GM04504 (cell line): ENCODE measurements around the gene ADAT1.
A peak's percentile ranks its signal among the peaks of the same experiment; 100 is the strongest.
"Not testable (repeated sequence)": the region's sequence is repeated elsewhere in the genome, so short reads cannot be mapped to it uniquely, and the experiment has no call there.

Experiments
- DNase-seq: peaks from one replicate; pipeline ENCODE4 v3.0.0-alpha.2; 2012; ENCODE audit warnings: low read depth

The ADAT1 gene

DNA sequence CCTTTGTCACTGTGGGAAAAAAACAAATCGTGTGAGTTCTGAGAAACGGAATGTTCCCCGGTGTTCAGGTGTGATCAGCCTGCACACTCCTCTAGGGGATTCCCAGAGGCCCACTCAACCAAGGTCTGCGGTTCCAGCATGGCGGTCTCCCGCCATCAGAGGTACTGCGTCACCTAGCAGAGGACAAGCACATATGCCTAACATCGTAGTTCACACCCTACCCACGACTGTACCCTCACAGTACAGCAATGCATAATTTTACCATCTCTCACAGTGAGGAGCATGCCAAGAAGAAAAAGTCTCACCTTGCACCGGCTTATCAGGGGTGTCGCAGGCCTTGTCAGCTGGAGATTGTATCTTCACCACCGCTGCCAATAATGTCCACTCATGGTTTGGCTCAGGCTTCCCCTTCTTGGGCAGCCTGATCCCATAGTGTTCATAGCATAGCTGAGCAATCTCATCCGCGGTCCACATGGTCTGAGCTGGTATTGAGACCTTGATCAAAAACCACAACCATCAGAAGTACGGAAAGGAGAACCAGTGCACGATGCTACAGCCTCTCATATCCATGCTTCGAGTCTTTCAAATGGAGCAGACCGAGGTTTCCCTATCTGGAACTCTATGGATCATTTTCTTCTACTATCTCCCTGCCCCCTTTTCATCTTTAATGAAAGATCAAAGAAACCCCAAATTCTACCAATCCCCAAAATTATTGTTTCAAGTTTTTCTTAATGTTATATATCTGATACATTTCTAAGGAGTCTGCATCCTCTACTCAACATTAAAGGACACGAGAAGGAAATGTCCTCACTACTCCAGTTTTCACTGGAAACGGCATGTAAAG is 2.5 kb downstream of the ADAT1 start:
- DNase-seq, result no peak

DNA sequence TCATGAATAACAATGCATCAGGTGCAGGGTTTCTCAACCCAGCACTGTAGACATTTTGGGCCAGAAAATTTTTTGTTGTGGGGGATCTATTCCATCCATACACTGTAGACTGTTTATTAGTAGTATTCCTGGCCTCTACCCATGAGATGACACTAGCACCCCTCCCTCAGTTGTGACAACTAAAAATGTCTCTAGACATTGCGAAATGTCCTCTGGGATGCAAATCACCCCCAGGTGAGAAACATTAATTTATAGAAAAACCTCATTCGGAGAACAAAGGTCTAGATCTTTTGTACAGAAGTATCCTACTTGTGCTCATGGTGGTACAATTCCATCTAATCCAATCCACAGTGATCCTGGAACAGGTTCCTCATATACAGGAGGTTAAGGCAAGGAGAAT is 4.3 kb downstream of the ADAT1 start:
- DNase-seq, result no peak

DNA sequence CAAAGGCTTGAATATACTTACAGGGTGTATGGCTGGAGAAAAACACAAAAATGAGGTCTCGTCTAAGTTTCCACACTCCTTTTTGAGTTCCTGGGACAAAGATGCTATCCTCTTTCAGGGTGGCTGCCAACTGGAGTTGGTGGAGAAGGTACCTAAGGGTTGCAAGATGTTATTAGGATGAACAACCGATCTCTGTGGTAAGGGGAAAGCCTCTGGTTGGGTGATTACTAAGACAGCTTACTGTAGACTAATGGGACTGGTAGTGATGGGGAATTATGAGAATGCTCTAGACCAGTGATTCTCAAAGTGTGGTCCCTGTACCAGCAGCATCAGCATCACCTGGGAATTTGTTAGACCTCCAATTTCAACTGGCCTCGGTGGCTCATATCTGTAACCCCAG is 6.0 kb downstream of the ADAT1 start:
- DNase-seq, result no peak

DNA sequence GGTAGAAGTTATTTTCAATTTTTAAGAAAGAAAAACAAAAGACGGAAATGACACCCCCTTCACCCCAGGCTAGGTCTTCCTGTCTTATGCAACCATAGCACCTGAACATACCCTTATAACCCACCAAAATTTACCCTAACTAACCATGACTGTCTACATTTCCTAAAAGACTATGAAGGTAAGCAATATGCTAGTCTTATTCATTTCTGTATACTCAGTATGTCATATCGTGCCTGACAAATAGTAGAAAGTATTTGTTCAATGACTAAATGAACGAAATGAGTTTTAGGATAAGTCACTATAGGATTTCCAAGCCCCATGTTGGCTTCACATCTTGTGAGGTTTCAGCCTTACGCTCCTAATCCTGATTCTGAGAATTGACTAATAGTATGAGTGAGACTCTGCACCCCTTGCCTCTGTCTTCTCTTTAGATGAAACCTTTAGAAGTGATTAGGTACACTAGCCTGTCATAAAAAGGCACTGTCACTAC is 6.5 kb downstream of the ADAT1 start:
- DNase-seq, result no peak

DNA sequence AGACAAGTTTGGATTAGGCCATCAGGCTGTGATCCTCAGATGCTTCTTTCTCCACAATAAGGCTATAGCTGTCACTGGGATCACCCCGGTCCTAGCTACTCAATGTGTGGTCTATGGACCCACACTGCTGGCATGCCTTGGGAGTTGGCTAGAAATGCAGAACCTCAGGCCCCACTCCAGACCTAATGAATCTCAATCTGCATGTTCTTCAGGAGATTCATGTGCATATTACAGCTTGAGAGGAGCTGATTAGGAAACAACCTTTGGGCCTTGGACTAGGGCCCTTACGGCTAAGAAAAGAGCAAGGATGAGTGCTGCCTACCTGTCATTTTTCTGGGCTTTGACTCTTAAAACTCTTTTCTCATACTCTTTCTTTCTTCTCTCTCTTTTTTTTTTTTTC is 7.5 kb downstream of the ADAT1 start:
- DNase-seq, result no peak

DNA sequence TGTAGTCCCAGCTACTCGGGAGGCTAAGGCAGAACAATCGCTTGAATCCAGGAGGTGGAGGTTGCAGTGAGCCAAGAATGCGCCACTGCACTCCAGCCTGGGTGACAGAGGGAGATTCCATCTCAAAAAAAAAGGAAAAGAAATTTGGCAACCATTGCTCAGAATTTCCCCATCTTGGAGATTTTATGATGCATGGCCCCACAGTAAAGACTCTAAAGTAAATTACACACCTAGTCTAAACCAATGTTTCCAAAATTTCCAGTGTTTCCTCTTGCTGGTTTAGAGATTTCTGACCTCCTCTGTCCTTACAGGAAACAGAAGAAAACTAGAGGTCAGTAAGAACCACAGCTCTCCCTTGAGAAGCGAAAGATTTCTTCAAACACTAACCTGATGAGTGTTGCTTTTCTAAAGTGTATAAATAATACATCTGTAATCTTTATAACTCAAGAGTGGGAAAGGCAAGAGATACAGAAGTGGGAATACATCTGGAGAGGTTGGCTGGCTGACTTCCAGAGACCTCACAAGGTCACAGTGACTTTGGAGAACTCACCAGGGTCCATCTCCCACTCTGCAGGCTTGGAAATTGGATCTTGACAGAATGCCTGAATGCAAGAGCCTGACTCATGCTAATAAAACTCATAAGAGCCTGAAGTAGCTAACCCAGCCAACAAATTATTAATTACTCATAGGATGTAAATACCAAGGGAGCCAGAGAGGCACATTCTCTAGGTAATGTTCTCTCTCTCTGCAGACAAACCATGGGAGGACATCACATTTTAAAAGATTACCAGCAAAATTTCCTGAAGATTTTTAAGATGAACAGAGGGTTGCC is 8.8 kb downstream of the ADAT1 start:
- DNase-seq, result no peak

DNA sequence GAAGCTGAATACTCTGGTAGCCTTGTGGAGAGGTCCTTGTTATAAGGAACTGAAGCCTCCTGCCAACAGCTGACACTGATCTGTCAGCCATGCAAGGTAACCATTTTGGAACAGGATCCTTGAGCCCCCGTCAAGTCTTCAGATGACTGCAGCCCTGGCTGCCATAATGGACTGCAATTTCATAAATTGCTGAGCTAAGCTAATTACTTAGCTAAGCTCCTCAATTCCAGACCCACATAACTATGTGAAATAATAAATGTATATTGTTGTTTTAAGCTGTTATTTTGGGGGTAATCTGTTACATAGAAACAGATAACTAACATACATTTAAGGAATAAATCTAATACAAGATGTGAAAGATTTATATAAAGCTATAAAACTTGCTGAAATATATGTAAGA is 16.6 kb downstream of the ADAT1 start:
- DNase-seq, result no peak

DNA sequence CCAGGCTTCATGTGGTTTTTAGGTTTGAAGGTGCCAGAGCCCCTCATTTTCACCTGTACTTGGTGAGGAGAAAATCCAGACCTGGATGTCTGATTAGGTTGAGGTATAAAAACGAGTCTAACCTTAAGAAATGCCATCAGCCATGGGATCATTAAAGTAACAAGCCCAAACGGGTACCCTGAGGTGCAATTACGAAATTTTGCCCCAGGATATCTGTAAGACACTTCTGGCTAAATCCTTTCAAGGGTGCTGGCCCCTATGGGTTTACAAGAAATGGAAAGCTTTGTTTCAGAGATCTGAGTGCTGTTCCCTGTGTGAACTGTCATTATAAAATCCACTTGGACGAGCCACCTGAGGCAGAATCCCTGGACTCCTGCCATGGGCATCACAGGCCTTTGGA is 19.8 kb downstream of the ADAT1 start:
- no peak for DNase-seq

DNA sequence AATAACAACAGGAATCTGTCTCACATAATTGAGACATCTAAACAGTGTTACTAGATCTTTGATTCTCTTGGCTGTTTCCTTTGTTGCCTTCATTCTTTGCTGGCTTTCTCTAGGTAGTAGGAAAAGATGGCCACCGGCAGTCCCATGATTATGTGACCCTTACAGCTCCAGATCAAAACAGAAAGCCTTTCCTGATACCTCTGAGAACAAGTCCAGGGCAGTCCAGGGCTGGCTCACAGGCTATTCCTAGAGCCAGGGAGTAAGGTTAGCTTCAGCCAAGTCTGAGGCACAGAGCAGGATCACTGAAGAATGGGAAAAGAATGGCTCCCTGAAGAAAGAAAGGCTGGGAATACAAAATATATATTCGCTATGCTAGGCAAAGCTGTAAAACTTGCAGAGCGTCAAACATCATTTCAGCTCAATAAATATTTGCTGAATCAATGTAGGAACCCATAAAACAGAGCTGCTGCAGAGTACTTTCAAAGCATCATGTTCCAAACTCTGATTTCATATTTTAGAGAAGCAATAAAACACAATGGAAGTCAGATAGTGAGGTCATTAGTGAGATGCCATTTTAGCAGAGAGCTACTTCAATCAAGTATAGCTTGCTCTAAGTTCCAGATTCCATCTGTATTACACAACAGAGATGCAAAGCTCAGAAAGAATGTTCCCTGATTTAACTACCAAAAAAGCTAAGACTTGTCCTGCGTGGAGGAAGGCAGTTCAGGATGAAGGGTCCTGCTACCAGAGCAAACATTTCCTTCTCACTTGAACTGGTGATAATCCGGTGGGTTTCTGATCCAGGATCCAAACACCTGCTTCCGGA is 23.4 kb downstream of the ADAT1 start:
- DNase-seq, result no peak

DNA sequence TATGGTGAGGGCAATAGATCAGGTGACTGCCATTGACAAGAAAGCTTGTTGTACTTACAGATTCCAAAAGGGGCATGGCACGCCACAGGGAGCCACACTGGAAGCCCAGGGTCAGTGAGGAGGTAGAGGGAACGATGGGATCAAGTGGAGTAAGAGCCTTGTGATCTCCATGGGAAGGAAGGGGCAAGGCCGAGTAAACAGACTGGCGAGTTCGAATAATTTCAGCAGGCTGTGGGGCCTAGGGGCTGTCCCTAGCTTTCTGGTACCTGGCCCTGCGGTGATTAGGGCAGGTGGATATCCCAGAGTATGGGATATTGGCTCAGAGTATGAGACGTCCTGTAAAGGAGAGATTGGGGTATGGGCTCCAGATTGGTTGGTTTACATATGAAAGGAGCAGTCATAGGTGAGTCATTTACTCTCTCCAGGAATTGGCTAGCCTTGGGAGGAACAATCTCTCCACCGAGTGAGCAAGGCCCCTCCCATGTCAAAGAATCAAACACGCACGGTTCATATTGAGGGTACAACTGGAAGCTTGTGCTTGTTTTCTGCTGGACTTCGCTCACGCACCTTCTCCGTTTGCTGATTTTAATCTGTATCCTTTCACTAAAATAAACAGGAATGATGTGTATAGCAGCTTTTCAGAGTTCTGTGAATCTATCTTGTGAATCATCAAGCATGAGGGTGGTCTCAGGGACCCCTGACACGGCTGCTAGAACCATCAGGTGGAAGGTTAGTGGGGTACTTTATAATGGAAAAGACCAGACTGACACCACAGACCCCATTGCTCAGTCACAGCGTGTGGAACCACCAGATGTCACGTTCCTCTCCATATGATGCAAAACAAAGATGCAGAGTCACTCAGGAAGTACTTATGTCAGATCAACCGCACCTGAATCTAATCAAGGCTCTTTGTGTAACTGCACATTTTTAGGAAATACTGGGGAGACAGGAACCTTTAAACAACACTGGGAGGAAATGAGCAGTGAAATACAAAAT is 29.0 kb downstream of the ADAT1 start:
- DNase-seq, result peak; percentile 30

DNA sequence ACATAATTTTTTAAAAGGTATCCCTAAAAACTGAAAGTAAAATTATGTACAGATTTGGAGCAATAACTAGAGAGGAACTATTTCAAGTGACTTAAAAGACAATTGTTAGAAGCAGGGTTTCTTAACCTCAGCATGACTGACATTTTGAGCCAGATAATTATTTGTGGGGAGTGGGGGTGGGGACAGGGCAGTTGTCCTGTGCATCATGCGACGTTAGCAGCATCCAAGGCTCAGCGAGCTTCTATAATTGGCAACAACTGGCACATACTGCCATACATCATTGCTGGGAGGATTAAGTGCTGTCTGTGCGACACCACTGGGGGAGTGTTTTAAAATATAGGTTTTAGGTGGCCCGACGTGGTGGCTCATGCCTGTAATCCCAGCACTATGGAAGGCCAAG is 29.8 kb downstream of the ADAT1 start:
- DNase-seq, result no peak

DNA sequence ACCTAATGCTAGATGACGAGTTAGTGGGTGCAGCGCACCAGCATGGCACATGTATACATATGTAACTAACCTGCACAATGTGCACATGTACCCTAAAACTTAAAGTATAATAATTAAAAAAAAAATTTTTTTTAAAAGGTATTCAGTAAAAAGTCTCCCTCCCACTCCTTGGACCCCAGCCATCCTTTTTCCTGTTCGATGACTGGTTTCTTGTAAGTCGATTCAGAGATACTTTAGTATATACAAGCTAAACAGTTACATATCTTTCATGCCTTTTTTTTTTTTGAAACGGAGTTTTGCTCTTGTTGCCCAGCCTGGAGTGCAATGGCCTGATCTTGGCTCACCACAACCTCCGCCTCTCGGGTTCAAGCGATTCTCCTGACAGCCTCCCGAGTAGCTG is 31.2 kb downstream of the ADAT1 start:
- DNase-seq, result not testable (repeated sequence)

DNA sequence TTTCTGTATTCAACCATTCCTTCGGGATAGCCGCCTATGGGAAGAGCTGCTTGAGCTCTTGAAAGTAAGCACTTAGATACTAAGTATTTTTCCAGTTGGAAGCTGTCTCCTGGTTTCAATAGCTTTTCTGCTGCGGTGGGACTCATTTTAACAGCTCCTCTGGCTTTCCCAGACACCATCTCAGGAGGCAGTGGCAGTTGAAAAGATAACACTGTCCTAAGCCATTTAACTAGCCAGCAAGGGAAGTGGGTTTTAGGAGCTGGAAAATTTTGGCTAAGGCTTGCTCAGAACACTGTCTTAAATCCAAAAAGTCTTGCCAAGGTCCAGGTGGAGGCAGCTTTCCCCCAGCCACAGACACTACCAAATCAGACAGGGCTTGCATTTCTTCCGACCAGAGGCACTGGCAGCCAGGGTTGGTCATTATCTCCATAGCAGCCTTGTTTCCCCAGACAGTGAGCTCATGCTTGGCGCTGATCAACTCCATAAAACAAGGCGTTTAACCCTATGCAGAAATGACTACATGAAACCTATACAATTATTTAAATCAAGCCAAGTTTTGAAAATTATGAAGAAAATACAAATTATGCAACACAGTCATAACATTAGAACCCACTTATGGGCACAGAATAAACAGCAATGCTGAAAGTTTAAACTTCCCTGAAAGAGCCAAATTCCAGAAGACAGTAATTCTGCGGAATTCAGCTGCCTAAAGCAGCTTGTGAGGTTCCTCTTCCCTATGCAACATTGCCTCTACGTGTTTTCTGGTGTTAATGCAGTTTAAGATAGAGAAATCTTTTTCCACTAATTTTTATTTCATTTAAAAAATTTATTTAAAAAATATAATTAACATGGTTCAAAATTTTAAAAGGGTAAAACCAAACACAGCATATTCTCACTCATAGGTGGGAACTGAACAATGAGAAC is 31.9 kb downstream of the ADAT1 start:
- peak; percentile 43 for DNase-seq

DNA sequence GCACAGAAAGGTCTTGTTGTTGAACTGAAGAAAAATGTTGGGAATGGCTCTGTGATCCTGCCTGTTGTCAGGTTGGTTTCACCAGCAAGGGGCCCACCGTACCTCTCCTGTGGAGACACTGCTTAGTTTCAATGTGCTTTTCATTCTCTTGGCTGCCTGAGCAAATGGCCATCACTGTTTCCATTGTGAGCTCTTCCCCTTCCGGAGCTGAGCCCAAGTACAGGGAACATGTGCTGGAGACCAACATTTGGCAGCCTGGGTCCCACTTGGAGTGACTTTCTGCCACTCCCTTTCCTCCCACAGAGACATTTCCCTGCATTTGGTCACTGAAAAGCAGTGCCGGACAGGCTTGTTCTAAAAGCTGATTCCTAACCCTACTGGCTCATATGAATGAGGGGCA is 33.8 kb downstream of the ADAT1 start:
- no peak for DNase-seq

DNA sequence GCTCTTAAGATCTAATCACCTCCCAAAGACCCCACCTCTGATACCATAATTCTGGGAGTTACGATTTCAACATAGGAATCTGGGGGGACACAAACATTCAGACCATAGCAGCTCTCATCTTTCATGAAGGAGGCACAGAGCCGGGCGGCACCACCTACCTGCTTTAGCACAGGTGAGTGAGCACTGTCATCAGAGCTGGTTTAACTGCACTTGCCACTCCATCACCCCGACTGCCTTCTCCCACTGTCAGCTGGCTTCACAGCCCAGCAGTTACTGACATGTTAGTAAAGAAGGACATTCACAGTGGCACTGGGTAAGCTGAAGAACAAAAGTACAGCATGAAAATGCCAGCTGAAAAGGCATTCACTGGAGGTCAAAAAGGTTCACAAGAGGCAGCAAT is 34.4 kb downstream of the ADAT1 start:
- no peak for DNase-seq

DNA sequence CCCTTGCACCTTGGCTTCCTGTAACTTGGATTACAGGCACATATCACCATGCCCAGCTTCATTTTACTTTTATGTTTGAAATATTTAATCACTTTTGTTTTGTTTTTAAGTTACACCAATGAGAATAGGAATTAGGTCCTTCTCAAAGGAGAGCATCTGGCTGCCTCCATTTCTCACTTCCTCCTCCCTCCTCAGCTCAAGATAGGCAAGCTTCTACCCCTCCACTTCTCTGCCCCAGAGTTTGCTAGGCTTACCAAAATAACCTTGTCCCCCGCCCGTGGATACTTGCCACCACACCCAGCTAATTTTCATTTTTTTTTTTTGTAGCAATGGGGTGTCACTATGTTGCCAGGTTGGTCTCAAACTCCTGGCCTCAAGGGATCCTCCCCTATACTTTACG is 39.0 kb downstream of the ADAT1 start:
- DNase-seq, result no peak

DNA sequence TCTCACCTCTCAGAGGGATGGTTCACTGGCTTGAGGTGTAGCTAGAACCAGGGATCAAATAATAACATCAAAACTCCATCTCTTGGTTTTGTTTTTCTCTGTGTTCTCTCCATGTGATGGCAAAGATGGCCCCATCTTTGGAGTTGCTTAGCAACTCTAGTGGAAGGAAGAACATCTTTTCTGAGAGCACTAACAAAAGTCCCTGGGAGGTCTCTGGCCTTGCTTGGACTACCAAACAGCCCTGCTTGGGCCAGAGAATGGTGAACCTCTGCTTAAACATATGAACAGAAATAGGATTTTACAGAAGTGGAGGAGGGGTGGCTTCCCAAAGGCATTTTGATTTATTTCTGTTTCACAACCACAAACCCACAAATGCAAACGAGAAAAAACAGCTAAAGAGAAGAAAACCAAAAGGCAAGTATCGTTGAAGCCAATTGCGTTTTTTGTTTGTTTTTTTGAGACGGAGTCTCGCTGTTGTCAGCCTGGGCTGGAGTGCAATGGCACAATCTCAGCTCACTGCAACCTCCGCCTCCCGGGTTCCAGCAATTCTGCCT is 43.7 kb downstream of the ADAT1 start:
- DNase-seq, result no peak

DNA sequence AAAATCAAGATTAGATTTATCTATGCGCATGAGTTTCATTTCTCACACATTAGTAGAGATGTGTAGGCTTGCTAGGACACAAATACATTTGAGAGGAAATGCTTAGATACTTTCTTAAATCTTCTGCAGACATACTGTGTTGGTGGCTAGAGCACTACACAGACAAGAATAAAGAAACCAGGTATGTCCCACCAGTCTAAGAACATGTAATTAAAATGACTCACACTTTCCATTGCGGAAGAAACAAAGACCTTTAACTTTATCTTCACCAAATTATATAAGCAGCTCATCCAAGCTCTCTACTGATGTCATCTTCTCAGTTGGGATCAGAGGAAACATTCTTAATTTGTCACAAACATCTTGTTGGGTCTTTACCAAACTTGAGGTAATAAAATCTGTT is 44.4 kb downstream of the ADAT1 start:
- no peak for DNase-seq

DNA sequence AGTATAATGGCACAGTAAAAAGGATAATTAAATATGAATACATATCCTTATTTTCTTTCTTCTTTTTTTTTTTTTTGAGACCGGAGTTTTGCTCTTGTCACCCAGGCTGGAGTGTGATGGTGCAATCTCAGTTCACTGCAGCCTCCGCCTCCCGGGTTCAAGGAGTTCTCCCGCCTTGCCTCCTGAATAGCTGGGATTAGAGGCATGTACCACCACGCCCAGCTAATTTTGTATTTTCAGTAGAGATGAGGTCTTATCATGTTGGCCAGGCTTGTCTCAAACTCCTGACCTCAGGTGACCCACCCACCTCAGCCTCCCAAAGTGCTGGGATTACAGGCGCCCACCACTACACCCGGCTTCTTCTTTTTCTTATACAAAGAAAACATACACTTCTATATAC is 44.9 kb downstream of the ADAT1 start:
- DNase-seq, result no peak

DNA sequence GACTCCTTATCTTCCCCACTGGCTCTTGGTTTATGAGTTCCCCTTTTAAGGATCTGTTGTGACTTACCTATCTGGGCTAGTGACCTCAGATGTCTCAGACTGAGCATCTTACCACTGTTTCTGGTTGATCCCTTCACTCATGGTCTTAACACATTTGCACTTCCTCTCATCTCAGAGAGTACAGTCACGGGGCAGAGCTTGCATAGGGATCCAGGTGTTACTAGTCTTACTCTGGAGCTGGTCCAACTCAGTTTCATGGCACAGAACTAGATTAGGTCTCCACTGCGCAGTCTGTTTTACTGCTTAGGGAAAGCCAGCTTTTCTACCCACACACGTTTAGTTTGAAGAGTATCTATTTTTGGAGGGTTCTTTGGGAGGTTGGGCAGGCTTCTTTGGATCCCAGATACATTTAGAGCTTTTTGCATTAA is 46.7 kb downstream of the ADAT1 start:
- DNase-seq, result no peak
